Sigmoid colon (tissue), 4 donors: ENCODE results near the gene DCD.

ENCODE experiments used
- CTCF ChIP-seq, 4 experiments: fragments of 450-650 bp in 3 of 4; fragments of 200-600 bp in 1 of 4; IDR thresholded peaks; one replicate each; pipeline ENCODE4 v1.5.1; 2016 to 2019; ENCODE audit warnings: antibody characterized with exemption in 4 of 4, mild to moderate bottlenecking in 3 of 4, moderate library complexity in 2 of 4
- EP300 ChIP-seq, 4 donors: sonication (generic); formaldehyde crosslinking; IDR thresholded peaks; one replicate each; pipeline ENCODE4 v1.6.1; 2017; ENCODE audit warnings: antibody characterized with exemption in 4 of 4
- POLR2A ChIP-seq, 2 donors: fragments of 450-650 bp; IDR thresholded peaks; one replicate each; pipeline ENCODE4 v1.6.1; 2016; ENCODE audit warnings: antibody characterized with exemption in 2 of 2, mild to moderate bottlenecking in 2 of 2, moderate library complexity in 2 of 2
- POLR2AphosphoS5 ChIP-seq, 4 donors: sonication (generic); formaldehyde crosslinking; IDR thresholded peaks; one replicate each; pipeline ENCODE4 v1.6.1; 2017; ENCODE audit warnings: antibody characterized with exemption in 4 of 4

GRCh38 chr12:54601841-54602240 lies 46.3 kb downstream of the DCD start:
- no peak for TF ChIP-seq CTCF (IDR thresholded peaks at IDR 0.05)
- no peak for TF ChIP-seq POLR2A (IDR thresholded peaks at IDR 0.05)
- no peak for TF ChIP-seq EP300 (IDR thresholded peaks at IDR 0.05)
- no peak for TF ChIP-seq POLR2AphosphoS5 (IDR thresholded peaks at IDR 0.05)
